Measurements from ENCODE around the gene CENPH. TPM values are rescaled to one million over a fixed set of nuclear protein-coding genes. Genes with fewer than 3 reads are reported as not detected.
A peak's percentile ranks its signal among the peaks of the same experiment; 100 is the strongest.
"Not testable (repeated sequence)": the region's sequence is repeated elsewhere in the genome, so short reads cannot be mapped to it uniquely, and the experiment has no call there.

CENPH gene
- polyA plus RNA-seq, 2 of the 4 experiments (the other 2 are of a cell fraction): 26.7 to 35.2 TPM

- ChIA-PET POLR2A (interaction anchor here (0.6 to 1.4 kb wide), 8 partner anchors 17 to 141 kb away, joined by 3 to 7 read pairs (median 4); partner anchors contain the start of genes CCDC125, CENPH and SLC30A5), CTCF (interaction anchor here (0.7 kb wide), 1 partner anchor 9 kb away, joined by 3 read pairs; no protein-coding TSS in a partner anchor)
- Histone ChIP-seq H3K9me3 (no peaks in the 10 kb centered on the region), H3K4me1 (peaks cover 41% of the 10 kb centered on the region), H3K27ac (peak within 1 kb of the TSS; percentile 80 to 89), H3K4me2 (peak within 1 kb of the TSS; percentile 89), H3K4me3 (peak within 1 kb of the TSS; percentile 79)
- 1% methylated on average over 34 of the region's 49 CpGs for WGBS (ENCODE audit: missing lambda C conversion rate)
- DNase-seq (ENCODE audit: low read depth in 1 of 2, low spot score in 1 of 2) (peak; percentile 91 to 97), ATAC-seq (peak; percentile 99), FAIRE-seq (peak; percentile 68)
- TF ChIP-seq MYC (IDR thresholded peaks at IDR 0.05; ENCODE audit: borderline replicate concordance, low read length): no peak
- TF ChIP-seq BCL3 (IDR thresholded peaks at IDR 0.05): peak; percentile 73; the same call in 1 of the 3 replicates
- no peak for TF ChIP-seq HOXA7 (CRISPR knock-in tag; IDR thresholded peaks at IDR 0.05)
- TF ChIP-seq HOXB5 (CRISPR knock-in tag; IDR thresholded peaks at IDR 0.05): no peak
- TF ChIP-seq USF2 (IDR thresholded peaks at IDR 0.05): peak; percentile 98
- TF ChIP-seq MAX (IDR thresholded peaks at IDR 0.05): peak; percentile 70
- TF ChIP-seq JUN (IDR thresholded peaks at IDR 0.05): peak in 1 of 2 experiments; percentile 75; a peak in 3 of 5 replicates
- peak; percentile 20; the same call in 1 of the 3 replicates for TF ChIP-seq SMC3 (IDR thresholded peaks at IDR 0.05)
- no peak for TF ChIP-seq ZNF302 (CRISPR knock-in tag; IDR thresholded peaks at IDR 0.05)
- 0 out of 2 replicates have a peak, but pooled peaks have one; percentile 18 for TF ChIP-seq PHF8 (IDR thresholded peaks at IDR 0.05; ENCODE audit: borderline replicate concordance, low read depth)
- peak; percentile 72 for TF ChIP-seq POLR2A (IDR thresholded peaks at IDR 0.05; ENCODE audit: low read length)
- TF ChIP-seq KDM5A (IDR thresholded peaks at IDR 0.05): peak; percentile 60
These were observed 45.3 kb downstream of the CENPH start, which contains the start of gene CDK7 for GRCh38 chr5:69234457-69235268. CDK7 (plus strand) TSS chr5:69234886; CDS start chr5:69234976, 90 bp downstream.

GRCh38 chr5:69236733-69237132 lies 47.4 kb downstream of the CENPH start:
- H3K4me3 ChIP-seq; H3K27ac ChIP-seq; ATAC-seq; DNase-seq (ENCODE audit: low read depth in 1 of 2, low spot score in 1 of 2); POLR2A ChIA-PET; FAIRE-seq; H3K9me3 ChIP-seq: not testable (repeated sequence)
- 86% methylated on average over 9 of the region's 9 CpGs for WGBS (ENCODE audit: missing lambda C conversion rate)
- Histone ChIP-seq H3K4me1 (peaks cover 43% of the 10 kb centered on the region), H3K4me2 (peak overlapping the region; percentile 89; the same call in 2 of the 3 replicates)
- CTCF ChIA-PET: interaction anchor here (1.1 kb wide), 1 partner anchor 12 kb away, joined by 3 read pairs; no protein-coding TSS in a partner anchor

- POLR2A ChIA-PET: no interaction called here
- H3K4me3 ChIP-seq: no peak overlapping the region
- CTCF ChIA-PET: no interaction called here
- peak overlapping the region; percentile 66 for H3K4me2 ChIP-seq
- TF ChIP-seq ELK1 (IDR thresholded peaks at IDR 0.05; ENCODE audit: low read depth, low read length): no peak
- TF ChIP-seq JUN (IDR thresholded peaks at IDR 0.05): no peak
- no peak for TF ChIP-seq POLR2A (IDR thresholded peaks at IDR 0.05; ENCODE audit: low read length)
- no peak for TF ChIP-seq CBX2 (IDR thresholded peaks at IDR 0.05; ENCODE audit: borderline replicate concordance, low read depth)
- no peak for TF ChIP-seq HEYL (CRISPR knock-in tag; IDR thresholded peaks at IDR 0.05)
- no peak for TF ChIP-seq ESRRA (IDR thresholded peaks at IDR 0.05; ENCODE audit: borderline replicate concordance, low read length)
- no peak for TF ChIP-seq GATA3 (IDR thresholded peaks at IDR 0.05; ENCODE audit: borderline replicate concordance)
- TF ChIP-seq HMGXB4 (CRISPR knock-in tag; IDR thresholded peaks at IDR 0.05; ENCODE audit: borderline replicate concordance): no peak
- no peak for TF ChIP-seq MAZ (IDR thresholded peaks at IDR 0.05; ENCODE audit: borderline replicate concordance, low read depth, low read length)
- TF ChIP-seq CBX8 (IDR thresholded peaks at IDR 0.05): no peak
- no peak for TF ChIP-seq TFCP2L1 (CRISPR knock-in tag; IDR thresholded peaks at IDR 0.05)
- 80% methylated on average over 3 of the region's 3 CpGs for WGBS (ENCODE audit: missing lambda C conversion rate)
- FAIRE-seq (no peak), DNase-seq (ENCODE audit: low read depth in 1 of 2, low spot score in 1 of 2) (no peak), ATAC-seq (no peak)
- no peaks in the 10 kb centered on the region for H3K9me3 ChIP-seq
- peak overlapping the region in 1 of 2 experiments; percentile 77; a peak in 2 of 6 replicates for H3K27ac ChIP-seq
- H3K4me1 ChIP-seq: peaks cover 48% of the 10 kb centered on the region
These were observed 48.5 kb downstream of the CENPH start for GRCh38 chr5:69237877-69238276.
